Peyer's patch (tissue), 4 donors: ENCODE results near the gene RSBN1L.

Experiments used
- POLR2A ChIP-seq, 2 donors: fragments of 450-650 bp; IDR thresholded peaks; one replicate each; pipeline ENCODE4 v1.5.1; 2017; ENCODE audit warnings: antibody characterized with exemption in 2 of 2, mild to moderate bottlenecking in 2 of 2, moderate library complexity in 2 of 2
- TF ChIP-seq, protein P1 (sequence below), 6 experiments: fragments of 450-650 bp in 4 of 6; fragments of 200-600 bp in 2 of 6; sonication (generic) in 1 of 6; IDR thresholded peaks; one replicate each; pipeline ENCODE4 v1.5.1; 2017 to 2019; ENCODE audit warnings: antibody characterized with exemption in 6 of 6, mild to moderate bottlenecking in 3 of 6, moderate library complexity in 1 of 6

GRCh38 chr7:77800158-77800557 is 103.9 kb downstream of the RSBN1L start:
- no peak for TF ChIP-seq POLR2A (IDR thresholded peaks at IDR 0.05)
- TF ChIP-seq, protein P1, sequence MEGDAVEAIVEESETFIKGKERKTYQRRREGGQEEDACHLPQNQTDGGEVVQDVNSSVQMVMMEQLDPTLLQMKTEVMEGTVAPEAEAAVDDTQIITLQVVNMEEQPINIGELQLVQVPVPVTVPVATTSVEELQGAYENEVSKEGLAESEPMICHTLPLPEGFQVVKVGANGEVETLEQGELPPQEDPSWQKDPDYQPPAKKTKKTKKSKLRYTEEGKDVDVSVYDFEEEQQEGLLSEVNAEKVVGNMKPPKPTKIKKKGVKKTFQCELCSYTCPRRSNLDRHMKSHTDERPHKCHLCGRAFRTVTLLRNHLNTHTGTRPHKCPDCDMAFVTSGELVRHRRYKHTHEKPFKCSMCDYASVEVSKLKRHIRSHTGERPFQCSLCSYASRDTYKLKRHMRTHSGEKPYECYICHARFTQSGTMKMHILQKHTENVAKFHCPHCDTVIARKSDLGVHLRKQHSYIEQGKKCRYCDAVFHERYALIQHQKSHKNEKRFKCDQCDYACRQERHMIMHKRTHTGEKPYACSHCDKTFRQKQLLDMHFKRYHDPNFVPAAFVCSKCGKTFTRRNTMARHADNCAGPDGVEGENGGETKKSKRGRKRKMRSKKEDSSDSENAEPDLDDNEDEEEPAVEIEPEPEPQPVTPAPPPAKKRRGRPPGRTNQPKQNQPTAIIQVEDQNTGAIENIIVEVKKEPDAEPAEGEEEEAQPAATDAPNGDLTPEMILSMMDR (IDR thresholded peaks at IDR 0.05): no peak
